Keratinocyte (primary cell): Measurements from ENCODE around the gene CHD9. TPM values are rescaled to one million over a fixed set of nuclear protein-coding genes. Genes with fewer than 3 reads are reported as not detected.

Experiments used
- DNase-seq: peaks from one replicate; pipeline ENCODE4 v3.0.0-alpha.2; 2011; ENCODE audit warnings: low read depth, missing footprints, low spot score
- FAIRE-seq: peaks from 2 replicates; lab custom pipeline; 2011; peaks lifted over from hg19 to GRCh38; lab: Jason Lieb, UNC
- H2AFZ ChIP-seq: 2 replicates; pipeline ENCODE4 v1.6.0; 2012; ENCODE audit warnings: low read length, control low read depth, inconsistent platforms; ENCODE audit not compliant: control insufficient read depth
- H3K27ac ChIP-seq: 2 replicates; pipeline ENCODE4 v1.5.1; 2011; ENCODE audit warnings: low read length; ENCODE audit not compliant: control insufficient read depth, insufficient read depth
- H3K27me3 ChIP-seq: 3 replicates; pipeline ENCODE4 v1.6.0; 2011; ENCODE audit warnings: low read length; ENCODE audit not compliant: control insufficient read depth, insufficient read depth; ENCODE audit errors: extremely low read depth
- H3K36me3 ChIP-seq, 2 experiments: 2 replicates in 1 of 2; 3 replicates in 1 of 2; pipeline ENCODE4 v1.5.1; 2011; ENCODE audit warnings: low read length in 2 of 2, mild to moderate bottlenecking in 1 of 2; ENCODE audit not compliant: control insufficient read depth in 2 of 2, insufficient read depth in 2 of 2; ENCODE audit errors: extremely low read depth in 1 of 2
- H3K4me1 ChIP-seq: 3 replicates; pipeline ENCODE4 v1.5.1; 2011; ENCODE audit warnings: low read length; ENCODE audit not compliant: control insufficient read depth, insufficient read depth; ENCODE audit errors: extremely low read depth
- H3K4me2 ChIP-seq: 3 replicates; pipeline ENCODE4 v1.6.0; 2011; ENCODE audit warnings: low read depth, low read length; ENCODE audit not compliant: control insufficient read depth, insufficient read depth; ENCODE audit errors: extremely low read depth
- H3K4me3 ChIP-seq, 3 experiments: fragments of 200-600 bp in 1 of 3; sonication (generic) in 1 of 3; 2 replicates in 2 of 3; 3 replicates in 1 of 3; pipeline ENCODE4 v1.5.1; 2011 to 2016; ENCODE audit warnings: low read length in 3 of 3, mild to moderate bottlenecking in 3 of 3, control low read depth in 2 of 3, inconsistent platforms in 1 of 3, low read depth in 1 of 3, mixed read lengths in 1 of 3, mixed run types in 1 of 3, moderate library complexity in 1 of 3; ENCODE audit not compliant: control insufficient read depth in 2 of 3, insufficient read depth in 2 of 3; ENCODE audit errors: extremely low read depth in 1 of 3
- H3K79me2 ChIP-seq: 2 replicates; pipeline ENCODE4 v1.6.0; 2012; ENCODE audit warnings: low read length; ENCODE audit not compliant: control insufficient read depth, insufficient read depth
- H3K9ac ChIP-seq: 3 replicates; pipeline ENCODE4 v1.6.0; 2011; ENCODE audit warnings: low read length; ENCODE audit not compliant: control insufficient read depth, insufficient read depth; ENCODE audit errors: extremely low read depth
- H3K9me1 ChIP-seq: 3 replicates; pipeline ENCODE4 v1.6.0; 2011; ENCODE audit warnings: low read length; ENCODE audit not compliant: control insufficient read depth, insufficient read depth; ENCODE audit errors: extremely low read depth
- H3K9me3 ChIP-seq: 2 replicates; pipeline ENCODE4 v1.5.1; 2012; ENCODE audit warnings: low read depth, low read length; ENCODE audit not compliant: control insufficient read depth
- H4K20me1 ChIP-seq: 3 replicates; pipeline ENCODE4 v1.6.0; 2011; ENCODE audit warnings: low read length; ENCODE audit not compliant: control insufficient read depth, insufficient read depth; ENCODE audit errors: extremely low read depth
- EZH2 ChIP-seq: IDR thresholded peaks from one replicate; pipeline ENCODE4 v1.6.1; 2012; ENCODE audit warnings: inconsistent platforms, mild to moderate bottlenecking, low read length, moderate library complexity
- dilution Hi-C: fragments of 300-500 bp; cut with MboI; formaldehyde crosslinking; loops from one replicate; pipeline ENCODE4 v1.7.0; 2020; ENCODE audit warnings: low sequenced_read_pairs; ENCODE audit not compliant: extremely low pct_ligation_motif_present
- polyA plus RNA-seq, 5 experiments: library from polyadenylated mRNA; depleted of rRNA in 3 of 5; stranded (reverse) in 3 of 5; stranded (forward) in 1 of 5; unstranded in 1 of 5; fragments of >200 nt; gene quantifications; 1 replicate in 1 of 5; 2 replicates in 3 of 5; 3 replicates in 1 of 5; pipeline versions ENCODE4 v1.2.1 to v1.2.3, GENCODE V29; 2011 to 2012; ENCODE audit warnings: missing spikeins in 2 of 5, low read depth in 1 of 5, low replicate concordance in 1 of 5
- TF ChIP-seq, protein P1 (sequence below), 3 experiments: IDR thresholded peaks in 1 of 3; conservative IDR thresholded peaks in 1 of 3; optimal IDR thresholded peaks in 1 of 3; 2 replicates in 2 of 3; 3 replicates in 1 of 3; pipeline versions ENCODE3 to v1.5.1; 2011; ENCODE audit warnings: low read length in 3 of 3, mild to moderate bottlenecking in 3 of 3, moderate library complexity in 2 of 3, control low read depth in 1 of 3, inconsistent platforms in 1 of 3; ENCODE audit not compliant: insufficient read depth in 2 of 3; ENCODE audit errors: extremely low read depth in 1 of 3

Gene CHD9
- polyA plus RNA-seq, 1 donor (not counting 4 experiments of a cell fraction or from before 2014, with no cell fraction given), result 32.8 TPM

DNA sequence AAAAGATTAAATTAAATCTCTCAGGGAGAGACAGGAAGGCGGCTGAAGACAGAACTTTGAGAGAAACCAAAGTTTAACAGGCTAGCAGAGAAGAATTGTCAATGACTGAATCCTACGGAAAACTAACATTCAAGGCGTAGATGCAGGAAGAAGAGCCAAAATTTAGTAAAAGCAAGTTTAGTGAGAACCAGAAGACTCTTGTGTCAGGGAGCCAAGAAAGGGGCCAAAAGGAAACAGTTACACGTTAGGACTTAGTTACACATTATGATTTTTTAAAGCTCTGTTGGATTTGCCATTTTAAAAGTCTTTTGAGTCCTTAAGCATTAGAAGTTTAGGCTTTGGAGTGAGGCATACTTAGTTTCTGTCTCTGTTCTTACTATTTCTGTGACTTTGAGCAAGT is 164.6 kb downstream of the CHD9 start:
- peak overlapping the region; percentile 47 for H2AFZ ChIP-seq
- H3K9me3 ChIP-seq, result no peaks in the 10 kb centered on the region
- peaks cover 16% of the 10 kb centered on the region for H3K4me1 ChIP-seq
- no peaks in the 10 kb centered on the region for H4K20me1 ChIP-seq
- peaks cover 56% of the 10 kb centered on the region for H3K79me2 ChIP-seq
- H3K4me3 ChIP-seq, result no peak overlapping the region
- DNase-seq, result no peak
- peak overlapping the region; percentile 54 for H3K27ac ChIP-seq
- FAIRE-seq, result no peak
- H3K9ac ChIP-seq, result peak overlapping the region; percentile 41
- H3K4me2 ChIP-seq, result peak overlapping the region; percentile 70
- dilution Hi-C loops, result no loop called here
- peaks cover 0 to 2% of the 10 kb centered on the region in 2 experiments for H3K36me3 ChIP-seq
- no peaks in the 10 kb centered on the region for H3K9me1 ChIP-seq
- H3K27me3 ChIP-seq, result no peaks in the 10 kb centered on the region
- TF ChIP-seq EZH2, result no peak
- TF ChIP-seq, protein P1, sequence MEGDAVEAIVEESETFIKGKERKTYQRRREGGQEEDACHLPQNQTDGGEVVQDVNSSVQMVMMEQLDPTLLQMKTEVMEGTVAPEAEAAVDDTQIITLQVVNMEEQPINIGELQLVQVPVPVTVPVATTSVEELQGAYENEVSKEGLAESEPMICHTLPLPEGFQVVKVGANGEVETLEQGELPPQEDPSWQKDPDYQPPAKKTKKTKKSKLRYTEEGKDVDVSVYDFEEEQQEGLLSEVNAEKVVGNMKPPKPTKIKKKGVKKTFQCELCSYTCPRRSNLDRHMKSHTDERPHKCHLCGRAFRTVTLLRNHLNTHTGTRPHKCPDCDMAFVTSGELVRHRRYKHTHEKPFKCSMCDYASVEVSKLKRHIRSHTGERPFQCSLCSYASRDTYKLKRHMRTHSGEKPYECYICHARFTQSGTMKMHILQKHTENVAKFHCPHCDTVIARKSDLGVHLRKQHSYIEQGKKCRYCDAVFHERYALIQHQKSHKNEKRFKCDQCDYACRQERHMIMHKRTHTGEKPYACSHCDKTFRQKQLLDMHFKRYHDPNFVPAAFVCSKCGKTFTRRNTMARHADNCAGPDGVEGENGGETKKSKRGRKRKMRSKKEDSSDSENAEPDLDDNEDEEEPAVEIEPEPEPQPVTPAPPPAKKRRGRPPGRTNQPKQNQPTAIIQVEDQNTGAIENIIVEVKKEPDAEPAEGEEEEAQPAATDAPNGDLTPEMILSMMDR (optimal IDR thresholded peaks at IDR 0.05 in 1 of 3, IDR thresholded peaks at IDR 0.05 in 1 of 3, conservative IDR thresholded peaks at IDR 0.05 in 1 of 3; ENCODE audit: extremely low read depth in 1 of 3, insufficient read depth in 2 of 3, low read length in 3 of 3), result no peak

DNA sequence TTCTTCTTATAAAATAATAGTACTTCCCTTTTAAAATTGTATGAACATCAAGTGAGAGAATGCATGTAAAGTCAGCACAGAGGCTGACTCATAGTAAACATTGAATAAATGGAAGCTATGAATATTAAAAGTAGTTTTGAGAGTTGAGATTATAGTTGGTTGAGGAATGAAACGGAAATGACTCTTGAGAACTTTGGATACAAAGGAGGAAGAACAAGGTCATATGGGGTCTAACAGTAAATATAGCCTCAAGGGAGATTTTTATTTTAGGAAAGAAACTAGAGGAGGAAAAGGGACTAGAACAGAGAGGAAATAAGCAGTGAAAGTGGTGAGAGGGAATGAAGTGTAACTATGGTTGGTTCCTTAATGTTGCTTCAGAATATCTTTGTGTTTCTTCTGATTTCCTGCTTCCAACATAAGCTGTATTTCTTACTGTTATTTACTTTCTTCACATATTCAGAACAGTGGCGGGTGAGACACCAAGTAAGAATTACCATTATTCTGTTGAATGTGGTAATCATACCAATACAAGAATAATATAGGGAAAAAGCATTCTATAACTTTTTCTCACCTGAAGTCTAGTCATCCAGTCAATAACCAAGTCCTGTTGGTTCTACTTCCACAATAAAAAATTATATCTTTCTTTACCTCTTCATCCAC is 165.1 kb downstream of the CHD9 start:
- dilution Hi-C loops, result no loop called here
- no peak for DNase-seq
- no peak for FAIRE-seq
- H3K9me3 ChIP-seq, result no peaks in the 10 kb centered on the region
- no peaks in the 10 kb centered on the region for H3K27me3 ChIP-seq
- H3K9me1 ChIP-seq, result no peaks in the 10 kb centered on the region
- no peak overlapping the region for H2AFZ ChIP-seq
- peaks cover 54% of the 10 kb centered on the region for H3K79me2 ChIP-seq
- H3K4me2 ChIP-seq, result peak overlapping the region; percentile 70
- H3K9ac ChIP-seq, result no peak overlapping the region
- peaks cover 16% of the 10 kb centered on the region for H3K4me1 ChIP-seq
- no peak for TF ChIP-seq EZH2
- TF ChIP-seq, protein P1 (optimal IDR thresholded peaks at IDR 0.05 in 1 of 3, IDR thresholded peaks at IDR 0.05 in 1 of 3, conservative IDR thresholded peaks at IDR 0.05 in 1 of 3; ENCODE audit: extremely low read depth in 1 of 3, insufficient read depth in 2 of 3, low read length in 3 of 3), result no peak
- H4K20me1 ChIP-seq, result no peaks in the 10 kb centered on the region
- H3K4me3 ChIP-seq, result no peak overlapping the region
- peaks cover 0 to 2% of the 10 kb centered on the region in 2 experiments for H3K36me3 ChIP-seq
- peak overlapping the region; percentile 54 for H3K27ac ChIP-seq
